Endothelial cell of umbilical vein (primary cell): ENCODE measurements around the gene AGRN. TPM values are rescaled to one million over a fixed set of nuclear protein-coding genes. Genes with fewer than 3 reads are reported as not detected.

Experiments
- BruUV-seq: library from RNA; stranded (reverse); fragments of 400-500 nt; replicated peaks from 2 replicates; lab custom pipeline; 2021; lab: Mats Ljungman, UMichigan
- CTCF ChIA-PET: fragments of 300-600, 350-600 bp; sonication (Branson Sonifier 250); formaldehyde crosslinking; loops from one replicate; lab custom pipeline; 2021; ENCODE audit warnings: antibody characterized with exemption, inconsistent platforms; lab: Charles Lee
- POLR2A ChIA-PET: fragments of 300-600, 350-600 bp; sonication (Branson Sonifier 250); formaldehyde crosslinking; loops from one replicate; lab custom pipeline; 2021; ENCODE audit warnings: antibody characterized with exemption, inconsistent platforms; lab: Charles Lee
- DNase-seq: peaks from one replicate; pipeline ENCODE4 v3.0.0-alpha.2; 2011; ENCODE audit warnings: low read depth, low spot score
- FAIRE-seq: peaks from 2 replicates; lab custom pipeline; 2011; peaks lifted over from hg19 to GRCh38; lab: Jason Lieb, UNC
- H2AFZ ChIP-seq: 2 replicates; pipeline ENCODE4 v1.6.0; 2012; ENCODE audit warnings: low read depth, low read length, control low read depth, inconsistent platforms
- H3K27ac ChIP-seq: 2 replicates; pipeline ENCODE4 v1.5.1; 2011; ENCODE audit warnings: low read depth, mild to moderate bottlenecking, control low read depth, low read length, moderate library complexity; ENCODE audit not compliant: insufficient read depth
- H3K27me3 ChIP-seq, 2 experiments: 2 replicates each; pipeline versions ENCODE4 v1.6.0 to v1.6.1; 2011; ENCODE audit warnings: low read length in 2 of 2, mixed read lengths in 1 of 2; ENCODE audit not compliant: control insufficient read depth in 2 of 2, insufficient read depth in 2 of 2
- H3K36me3 ChIP-seq, 2 experiments: 2 replicates in 1 of 2; 3 replicates in 1 of 2; pipeline ENCODE4 v1.5.1; 2011; ENCODE audit warnings: low read length in 2 of 2, mild to moderate bottlenecking in 1 of 2, moderate library complexity in 1 of 2; ENCODE audit not compliant: control insufficient read depth in 2 of 2, insufficient read depth in 2 of 2; ENCODE audit errors: extremely low read depth in 1 of 2
- H3K4me1 ChIP-seq: 3 replicates; pipeline ENCODE4 v1.5.1; 2011; ENCODE audit warnings: mild to moderate bottlenecking, low read length; ENCODE audit not compliant: control insufficient read depth, insufficient read depth; ENCODE audit errors: extremely low read depth
- H3K4me2 ChIP-seq: 2 replicates; pipeline ENCODE4 v1.6.1; 2011; ENCODE audit warnings: low read length, control low read depth, mixed read lengths; ENCODE audit not compliant: insufficient read depth
- H3K4me3 ChIP-seq, 3 experiments: fragments of 200-600 bp in 1 of 3; sonication (generic), shearing (Covaris generic) in 1 of 3; replicated peaks in 1 of 3; 2 replicates each; pipeline ENCODE4 v1.5.1; 2011 to 2016; ENCODE audit warnings: control low read depth in 3 of 3, low read length in 3 of 3, mild to moderate bottlenecking in 2 of 3, inconsistent platforms in 1 of 3, low read depth in 1 of 3, moderate library complexity in 1 of 3; ENCODE audit not compliant: insufficient read depth in 1 of 3
- H3K79me2 ChIP-seq: 2 replicates; pipeline ENCODE4 v1.6.0; 2012; ENCODE audit warnings: low read length, inconsistent platforms; ENCODE audit not compliant: control insufficient read depth, insufficient read depth
- H3K9ac ChIP-seq: replicated peaks from 2 replicates; pipeline ENCODE3; 2011; ENCODE audit warnings: low read length, control low read depth; ENCODE audit not compliant: insufficient read depth; ENCODE audit errors: extremely low read depth
- H3K9me1 ChIP-seq: replicated peaks from 3 replicates; pipeline ENCODE4 v1.6.0; 2011; ENCODE audit warnings: mild to moderate bottlenecking, low read length; ENCODE audit not compliant: control insufficient read depth, insufficient read depth; ENCODE audit errors: extremely low read depth
- H3K9me3 ChIP-seq: replicated peaks from 2 replicates; pipeline ENCODE4 v1.5.1; 2012; ENCODE audit warnings: low read length, inconsistent platforms; ENCODE audit not compliant: control insufficient read depth, insufficient read depth
- H4K20me1 ChIP-seq: replicated peaks from 2 replicates; pipeline ENCODE3; 2011; ENCODE audit warnings: mild to moderate bottlenecking, low read length; ENCODE audit not compliant: control insufficient read depth, insufficient read depth; ENCODE audit errors: extremely low read depth
- CTCF ChIP-seq, 2 donors: IDR thresholded peaks; 1 replicate in 1 of 2; 2 replicates in 1 of 2; pipeline ENCODE4 v1.5.1; 2011; ENCODE audit warnings: low read length in 2 of 2, mild to moderate bottlenecking in 2 of 2, moderate library complexity in 2 of 2, control low read depth in 1 of 2, inconsistent platforms in 1 of 2, low read depth in 1 of 2; ENCODE audit not compliant: insufficient read depth in 1 of 2; ENCODE audit errors: extremely low read depth in 1 of 2
- EZH2 ChIP-seq: IDR thresholded peaks from 2 replicates; pipeline ENCODE4 v1.6.1; 2012; ENCODE audit warnings: borderline replicate concordance, low read depth, mild to moderate bottlenecking, moderate library complexity, low read length, inconsistent platforms; ENCODE audit not compliant: severe bottlenecking
- FOS ChIP-seq: IDR thresholded peaks from 2 replicates; pipeline ENCODE4 v1.6.1; 2011; ENCODE audit warnings: mild to moderate bottlenecking, low read length, moderate library complexity, borderline replicate concordance; ENCODE audit not compliant: insufficient read depth
- GATA2 ChIP-seq: IDR thresholded peaks from 2 replicates; pipeline ENCODE4 v1.7.0; 2011; ENCODE audit warnings: low read depth, mild to moderate bottlenecking, moderate library complexity, mixed read lengths, low read length; ENCODE audit not compliant: insufficient read length, insufficient read depth
- JUN ChIP-seq: IDR thresholded peaks from 2 replicates; pipeline ENCODE4 v1.6.1; 2011; ENCODE audit warnings: borderline replicate concordance, low read depth; ENCODE audit not compliant: insufficient read length, insufficient read depth
- MAX ChIP-seq: IDR thresholded peaks from 2 replicates; pipeline ENCODE4 v1.6.1; 2011; ENCODE audit not compliant: insufficient read depth, insufficient read length
- MYC ChIP-seq: IDR thresholded peaks from one replicate; pipeline ENCODE4 v1.6.1; 2011; ENCODE audit warnings: mild to moderate bottlenecking, low read depth, low read length
- POLR2A ChIP-seq: IDR thresholded peaks from 2 replicates; pipeline ENCODE4 v1.6.1; 2012; ENCODE audit warnings: low read depth, mild to moderate bottlenecking, control low read depth, low read length
- POLR2AphosphoS5 ChIP-seq: IDR thresholded peaks from 2 replicates; pipeline ENCODE4 v1.6.1; 2012; ENCODE audit warnings: low read depth, mild to moderate bottlenecking, control low read depth, low read length, moderate library complexity; ENCODE audit not compliant: insufficient read depth
- dilution Hi-C: fragments of 300-500 bp; cut with MboI; formaldehyde crosslinking; loops from one replicate; pipeline ENCODE4 v1.15.0; 2019; ENCODE audit warnings: low sequenced_read_pairs; ENCODE audit not compliant: extremely low pct_ligation_motif_present
- intact Hi-C: fragments of 100-400 bp; cut with micrococcal nuclease; formaldehyde crosslinking; loops from one replicate; pipeline ENCODE4 v1.10.0; 2022
- polyA plus RNA-seq, 4 experiments: library from polyadenylated mRNA; depleted of rRNA in 3 of 4; stranded (reverse) in 3 of 4; unstranded in 1 of 4; fragments of >200 nt; gene quantifications; 2 replicates each; pipeline versions ENCODE4 v1.2.1 to v1.2.3, GENCODE V29; 2011 to 2012; ENCODE audit warnings: missing spikeins in 1 of 4
- total RNA-seq: library from RNA; stranded (reverse); gene quantifications from 2 replicates; pipeline ENCODE4 v1.2.3, GENCODE V29; 2021

AGRN gene
- total and polyA plus RNA-seq, 2 donors (not counting 3 experiments of a cell fraction or from before 2014, with no cell fraction given): 66.6 to 67.8 TPM

- no peaks in the 10 kb centered on the region for H3K36me3 ChIP-seq
- FAIRE-seq: no peak
These were observed 63.0 kb downstream of the AGRN start for GRCh38 chr1:1082776-1083415.

GRCh38 chr1:1083416-1084371 is 63.8 kb downstream of the AGRN start:
- no TSS peak for BruUV-seq
- H2AFZ ChIP-seq: no peak overlapping the region
- no peak overlapping the region for H3K9ac ChIP-seq
- peaks cover 2% of the 10 kb centered on the region for H3K4me1 ChIP-seq
- ChIA-PET CTCF (no interaction called here), POLR2A (no interaction called here)
- H3K79me2 ChIP-seq: no peaks in the 10 kb centered on the region
- DNase-seq: no peak
- FAIRE-seq: no peak
- no peaks in the 10 kb centered on the region for H3K9me1 ChIP-seq
- no peak overlapping the region for H3K4me3 ChIP-seq
- H4K20me1 ChIP-seq: no peaks in the 10 kb centered on the region
- no peak overlapping the region for H3K27ac ChIP-seq
- no peak for TF ChIP-seq JUN
- TF ChIP-seq MYC: no peak
- no peak for TF ChIP-seq EZH2
- no peak for TF ChIP-seq POLR2A
- TF ChIP-seq GATA2: no peak
- no peak for TF ChIP-seq CTCF (IDR thresholded peaks at IDR 0.05; ENCODE audit: extremely low read depth in 1 of 2, insufficient read depth in 1 of 2, low read depth in 1 of 2, low read length in 2 of 2)
- no peak for TF ChIP-seq FOS
- TF ChIP-seq MAX: no peak
- TF ChIP-seq POLR2AphosphoS5: no peak
- dilution Hi-C loops (no loop called here), intact Hi-C loops (no loop called here)
- H3K9me3 ChIP-seq: no peaks in the 10 kb centered on the region
- H3K36me3 ChIP-seq: no peaks in the 10 kb centered on the region
- H3K4me2 ChIP-seq: no peak overlapping the region
- no peaks in the 10 kb centered on the region for H3K27me3 ChIP-seq

More at GRCh38 chr1:1082776-1083415, 63.0 kb downstream of the AGRN start:
- ChIA-PET POLR2A (no interaction called here), CTCF (no interaction called here)
- no peaks in the 10 kb centered on the region for H3K27me3 ChIP-seq
- H3K79me2 ChIP-seq: no peaks in the 10 kb centered on the region
- H3K9ac ChIP-seq: no peak overlapping the region
- H3K9me1 ChIP-seq: no peaks in the 10 kb centered on the region
- DNase-seq: no peak
- TF ChIP-seq JUN (no peak), MAX (no peak), POLR2A (no peak), MYC (no peak), GATA2 (no peak)
- no peaks in the 10 kb centered on the region for H3K9me3 ChIP-seq
- dilution Hi-C loops (no loop called here), intact Hi-C loops (no loop called here)
- no peaks in the 10 kb centered on the region for H4K20me1 ChIP-seq
- peaks cover 2% of the 10 kb centered on the region for H3K4me1 ChIP-seq
- no peak overlapping the region for H3K4me2 ChIP-seq
- no peak overlapping the region for H3K27ac ChIP-seq
- BruUV-seq: no TSS peak
- H3K4me3 ChIP-seq: no peak overlapping the region
- H2AFZ ChIP-seq: no peak overlapping the region
